Activated CD4-positive, alpha-beta T cell treated with anti-CD3 and anti-CD28 coated beads, Interleukin-2, amount 50 U/mL, for 16 hours (primary cell): ENCODE data around the gene MYO15B.
A peak's percentile ranks its signal among the peaks of the same experiment; 100 is the strongest.
"Not testable (repeated sequence)": the region's sequence is repeated elsewhere in the genome, so short reads cannot be mapped to it uniquely, and the experiment has no call there.

Source experiments
- DNase-seq: peaks from one replicate; pipeline ENCODE4 v3.0.0-alpha.2; 2020

MYO15B gene

GRCh38 chr17:75628425-75628824 lies 40.8 kb downstream of the MYO15B start:
- no peak for DNase-seq

- no peak for DNase-seq
Measured at GRCh38 chr17:75629157-75629556, 41.6 kb downstream of the MYO15B start.

- DNase-seq: no peak
Measured at GRCh38 chr17:75630071-75630917, 42.7 kb downstream of the MYO15B start.

GRCh38 chr17:75631353-75631752 lies 43.8 kb downstream of the MYO15B start:
- no peak for DNase-seq

- DNase-seq: no peak
Measured at GRCh38 chr17:75632428-75632827, 44.8 kb downstream of the MYO15B start.

- DNase-seq: peak; percentile 82
Measured at GRCh38 chr17:75632863-75633485, 45.4 kb downstream of the MYO15B start, which contains the start of gene SMIM5. Gene SMIM5 (plus strand): TSS chr17:75633434. CDS start chr17:75640202, 6,768 bp downstream.

- peak; percentile 44 for DNase-seq
Measured at GRCh38 chr17:75633486-75634375, 46.1 kb downstream of the MYO15B start.

GRCh38 chr17:75634376-75634740 lies 46.8 kb downstream of the MYO15B start:
- no peak for DNase-seq

GRCh38 chr17:75634754-75635609 lies 47.4 kb downstream of the MYO15B start:
- no peak for DNase-seq

- DNase-seq: no peak
Measured at GRCh38 chr17:75635610-75636202, 48.1 kb downstream of the MYO15B start.

GRCh38 chr17:75636381-75637142 lies 49.0 kb downstream of the MYO15B start:
- no peak for DNase-seq

GRCh38 chr17:75637143-75637538 lies 49.5 kb downstream of the MYO15B start:
- no peak for DNase-seq

GRCh38 chr17:75637551-75637950 lies 50.0 kb downstream of the MYO15B start:
- DNase-seq: no peak

- DNase-seq: not testable (repeated sequence)
Measured at GRCh38 chr17:75638039-75638438, 50.4 kb downstream of the MYO15B start.

GRCh38 chr17:75638893-75639292 lies 51.3 kb downstream of the MYO15B start:
- no peak for DNase-seq

- DNase-seq: no peak
Measured at GRCh38 chr17:75639327-75639726, 51.7 kb downstream of the MYO15B start.

- no peak for DNase-seq
Measured at GRCh38 chr17:75639771-75640555, 52.4 kb downstream of the MYO15B start.

- no peak for DNase-seq
Measured at GRCh38 chr17:75640556-75641119, 53.0 kb downstream of the MYO15B start.

GRCh38 chr17:75641343-75641742 lies 53.7 kb downstream of the MYO15B start:
- DNase-seq: no peak
